ENCODE measurements around the gene NHLH1.
A peak's percentile ranks its signal among the peaks of the same experiment; 100 is the strongest.
"Not testable (repeated sequence)": the region's sequence is repeated elsewhere in the genome, so short reads cannot be mapped to it uniquely, and the experiment has no call there.

Gene NHLH1

DNA sequence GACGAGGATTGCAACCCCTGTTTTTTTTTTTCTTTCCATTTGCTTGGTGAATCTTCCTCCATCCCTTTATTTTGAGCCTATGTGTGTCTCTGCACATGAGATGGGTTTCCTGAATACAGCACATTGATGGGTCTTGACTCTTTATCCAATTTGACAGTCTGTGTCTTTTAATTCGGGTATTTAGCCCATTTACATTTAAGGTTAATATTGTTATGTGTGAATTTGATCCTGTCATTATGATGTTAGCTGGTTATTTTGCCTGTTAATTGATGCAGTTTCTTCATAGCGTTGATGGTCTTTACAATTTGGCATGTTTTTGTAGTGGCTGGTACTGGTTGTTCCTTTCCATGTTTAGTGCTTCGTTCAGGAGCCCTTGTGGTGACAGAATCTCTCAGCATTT lies 21.5 kb downstream of the NHLH1 start:
- DNase-seq: not testable (repeated sequence)

DNA sequence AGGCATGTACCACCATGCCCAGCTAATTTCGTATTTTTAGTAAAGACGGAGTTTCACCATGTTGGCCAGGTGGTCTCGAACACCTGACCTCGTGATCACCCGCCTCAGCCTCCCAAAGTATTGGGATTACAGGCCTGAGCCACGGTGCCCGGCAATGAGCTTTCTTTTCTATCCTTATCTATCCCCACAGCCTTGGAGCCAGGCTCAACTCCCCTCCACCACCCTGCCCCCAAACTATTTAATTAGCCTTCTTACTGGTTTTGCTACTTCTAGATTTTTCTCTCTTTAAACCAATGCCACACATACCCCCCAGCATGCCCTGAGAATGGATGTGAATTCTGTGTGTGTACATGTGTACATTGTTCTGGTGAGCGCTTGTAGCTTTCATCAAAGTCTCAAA lies 27.8 kb downstream of the NHLH1 start:
- no peak for DNase-seq

DNA sequence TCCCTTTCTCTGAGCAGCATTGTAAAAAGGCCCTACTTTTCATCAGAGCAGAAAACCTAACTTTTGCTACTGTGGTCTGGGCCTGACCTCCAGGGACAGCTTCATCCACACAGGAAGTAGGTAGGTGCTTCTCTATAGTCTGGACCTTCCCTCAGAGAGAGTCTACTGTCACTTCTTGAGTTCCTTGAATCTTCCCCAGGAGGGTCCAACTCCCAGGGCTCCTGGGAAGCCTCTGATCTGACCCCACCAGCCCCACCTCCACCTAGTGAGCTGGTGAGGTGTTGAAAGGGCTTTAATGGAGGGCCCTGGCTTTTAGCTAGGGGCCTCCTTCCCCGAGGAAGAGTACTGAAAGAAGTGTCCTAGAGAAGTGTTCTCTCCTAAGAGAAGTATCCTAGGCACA lies 30.8 kb downstream of the NHLH1 start:
- DNase-seq: no peak

DNA sequence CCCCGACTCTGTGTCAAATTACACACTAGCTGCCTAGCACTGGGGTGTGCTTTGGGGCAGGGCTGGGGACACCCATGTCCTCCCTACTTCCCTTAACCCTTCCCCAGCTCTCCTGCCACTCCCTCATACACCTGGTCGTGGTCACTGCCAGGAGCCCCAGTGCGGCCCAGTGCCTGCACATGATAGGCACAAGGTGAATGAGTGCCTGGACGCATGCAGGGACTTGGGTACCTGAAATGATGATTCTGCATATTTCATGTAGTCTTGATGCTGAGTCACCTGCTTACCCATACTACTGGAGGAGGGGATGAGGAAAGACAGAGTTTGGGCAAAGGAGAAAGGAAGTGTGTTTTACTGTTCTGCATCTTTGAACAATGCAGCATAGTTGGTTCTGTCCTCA lies 32.0 kb downstream of the NHLH1 start:
- no peak for DNase-seq

DNA sequence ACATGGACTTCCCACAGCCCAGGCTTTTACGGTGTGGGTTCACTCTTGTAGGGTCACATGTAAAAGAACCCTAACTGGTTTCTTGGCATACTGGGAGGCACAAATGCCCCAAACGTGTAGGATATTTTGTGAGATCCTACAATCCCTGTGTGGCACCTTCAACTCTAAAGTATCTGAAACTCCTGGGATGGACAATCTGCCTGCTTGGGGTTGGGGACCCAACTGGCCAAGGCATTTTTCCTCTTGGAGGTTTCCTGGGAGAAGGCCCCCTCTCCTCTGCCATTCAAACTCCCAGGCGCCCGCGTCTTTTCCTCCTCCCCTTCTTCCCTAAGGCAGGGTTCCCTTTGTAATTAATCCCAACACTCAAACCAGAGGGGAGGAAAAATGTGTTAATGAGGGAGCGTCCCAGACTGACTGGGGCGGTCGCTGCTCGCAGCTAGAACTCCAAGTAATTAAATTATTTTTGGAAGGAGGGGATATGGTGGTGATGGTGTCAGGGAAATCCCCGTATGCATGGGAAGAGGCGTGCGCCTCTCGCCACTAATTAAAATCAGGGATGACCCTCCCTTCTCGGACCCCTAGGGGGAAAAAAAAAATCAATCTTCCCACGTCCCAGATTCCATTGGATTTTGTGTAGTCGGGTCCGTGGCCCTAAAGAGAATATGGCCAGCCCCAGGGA lies 32.8 kb downstream of the NHLH1 start:
- no peak for DNase-seq

DNA sequence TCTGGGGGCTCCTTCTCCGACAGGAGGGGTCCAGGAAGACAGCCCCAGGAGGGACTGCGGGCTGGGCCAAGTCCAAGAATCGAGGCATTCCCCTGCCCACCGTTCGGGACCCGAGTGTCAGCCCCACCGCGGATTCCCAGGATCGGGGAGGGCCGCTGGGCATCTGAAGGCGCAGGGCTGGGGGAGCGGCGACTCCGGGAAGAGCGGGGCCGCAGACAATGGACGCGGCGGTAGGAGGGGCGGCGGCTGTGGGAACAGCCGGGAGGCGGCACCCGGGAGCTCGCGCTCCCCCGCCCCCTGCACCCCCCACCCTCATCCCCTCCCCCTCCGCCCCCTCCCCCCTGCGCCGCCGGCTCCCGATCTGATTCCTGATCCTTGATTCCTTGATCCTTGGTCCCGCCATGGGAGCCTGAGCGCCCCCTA lies 33.4 kb downstream of the NHLH1 start, which contains the start of gene VANGL2:
VANGL2 (plus strand) TSS at position 342 of the 423 bp plus-strand sequence. CDS start 15,274 bp downstream, outside the sequence.
- peak; percentile 75 for DNase-seq

DNA sequence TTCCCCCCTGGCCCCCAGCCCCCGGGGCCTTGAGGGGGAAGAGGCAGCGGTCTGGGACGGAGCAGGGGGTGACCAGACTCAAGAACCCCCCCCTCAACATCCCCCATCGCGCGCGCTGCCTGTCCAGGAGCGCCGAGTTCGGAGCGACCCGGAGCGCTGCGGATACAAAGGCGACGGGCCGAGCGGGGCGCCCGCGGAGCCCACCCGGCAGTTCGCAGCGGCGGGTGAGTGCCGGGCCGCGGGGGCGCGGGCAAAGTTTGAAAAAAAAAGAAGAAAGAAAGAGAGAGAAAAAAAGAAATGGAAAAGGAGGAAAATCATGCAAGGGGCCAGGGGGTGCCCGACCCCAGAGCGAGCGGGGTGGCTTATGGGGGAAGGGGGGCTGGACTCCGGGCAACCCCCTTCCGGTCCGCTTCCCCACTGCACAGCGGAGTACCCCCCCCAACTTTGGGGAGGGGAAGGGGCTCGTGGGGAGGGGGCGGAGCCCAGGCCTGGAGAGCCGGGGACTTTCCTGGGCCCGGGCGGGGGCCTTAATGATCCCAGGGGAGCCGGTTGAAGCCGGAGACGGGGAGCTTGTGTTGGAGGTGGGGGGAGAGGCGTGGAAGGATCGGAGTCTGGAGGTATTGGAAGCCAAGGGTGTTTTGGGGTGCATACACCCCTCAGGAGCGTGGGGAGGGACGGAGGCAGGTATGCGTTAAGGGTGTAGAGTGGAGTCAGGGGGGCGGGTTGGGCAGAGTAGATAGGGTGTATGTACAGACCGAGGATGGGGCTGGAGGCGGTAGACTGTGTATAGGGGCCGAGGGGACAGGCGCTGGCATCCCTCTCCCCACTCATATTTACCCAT lies 34.0 kb downstream of the NHLH1 start:
- DNase-seq: peak; percentile 10

DNA sequence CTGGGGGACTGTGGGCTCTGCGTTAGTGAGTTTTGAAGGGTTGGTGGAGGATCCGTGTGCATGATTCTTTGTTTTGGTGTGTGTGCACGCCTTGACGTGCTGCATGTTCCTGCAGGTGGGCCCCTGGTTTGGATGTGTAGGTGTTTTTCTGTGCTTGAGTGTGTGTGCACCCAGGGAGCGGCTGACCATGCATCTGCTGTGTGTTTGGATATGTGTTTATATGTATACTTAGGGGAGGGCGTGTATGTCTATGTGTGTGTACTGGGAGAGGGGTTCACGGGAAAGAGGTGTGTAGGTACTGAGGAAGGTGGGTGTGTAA lies 34.6 kb downstream of the NHLH1 start:
- DNase-seq: no peak

DNA sequence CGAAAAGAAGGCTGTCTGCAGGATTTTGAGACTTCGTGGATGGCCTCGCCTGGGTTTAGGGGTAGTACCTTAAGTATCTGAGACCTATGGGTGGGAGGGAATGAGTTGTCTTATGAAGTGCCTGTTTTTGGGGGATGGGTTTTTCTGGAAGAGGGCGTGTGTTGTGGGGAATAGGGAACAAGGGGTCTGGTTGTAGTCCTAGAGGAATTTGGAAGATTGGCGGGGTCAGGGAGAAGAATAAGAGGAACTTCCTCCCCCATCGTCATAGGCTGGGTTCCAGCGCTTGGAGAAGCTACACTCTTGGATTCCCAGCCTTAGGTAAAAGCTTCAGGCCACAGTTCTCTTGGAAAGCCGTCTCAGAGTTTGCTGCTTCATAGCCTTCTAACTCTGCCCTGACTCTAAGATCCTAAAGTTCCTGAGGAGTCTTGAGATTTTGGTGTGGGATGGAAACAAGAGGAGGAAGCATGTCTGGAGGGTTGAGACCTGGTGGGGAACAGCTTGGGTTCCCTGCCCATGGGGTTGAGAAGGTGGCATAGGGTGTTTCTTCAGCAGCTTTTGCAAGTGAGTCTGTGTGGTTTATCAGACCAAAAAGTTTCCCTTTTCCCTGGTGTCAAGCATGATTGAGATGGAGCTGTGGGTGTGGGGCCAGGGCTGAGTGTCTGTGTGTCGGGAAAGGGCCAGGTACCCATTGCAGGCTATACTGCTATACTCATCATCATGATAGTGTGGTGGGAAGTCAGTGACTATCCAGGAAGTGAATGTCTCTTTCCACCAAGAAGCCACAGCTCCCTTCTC lies 35.3 kb downstream of the NHLH1 start:
- no peak for DNase-seq

DNA sequence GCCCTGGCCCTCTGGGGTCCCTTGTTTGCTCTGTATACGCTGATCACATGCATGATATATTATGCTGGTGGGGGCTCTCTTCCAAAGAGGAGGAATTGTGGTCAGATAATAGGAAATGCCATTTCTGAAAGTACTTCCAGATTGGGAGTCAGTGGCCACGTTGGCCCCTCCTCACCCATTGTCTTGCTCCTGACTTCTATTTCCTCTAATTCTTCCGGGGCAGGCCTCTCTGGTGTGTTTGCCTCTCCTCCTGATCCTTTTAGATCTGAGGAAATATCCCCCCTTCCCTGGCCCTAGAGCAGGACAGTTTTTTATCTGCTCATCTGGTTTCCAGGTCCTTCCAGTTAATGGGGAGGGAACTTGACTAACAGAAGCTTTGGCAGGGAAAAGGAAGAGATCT lies 36.4 kb downstream of the NHLH1 start:
- no peak for DNase-seq

DNA sequence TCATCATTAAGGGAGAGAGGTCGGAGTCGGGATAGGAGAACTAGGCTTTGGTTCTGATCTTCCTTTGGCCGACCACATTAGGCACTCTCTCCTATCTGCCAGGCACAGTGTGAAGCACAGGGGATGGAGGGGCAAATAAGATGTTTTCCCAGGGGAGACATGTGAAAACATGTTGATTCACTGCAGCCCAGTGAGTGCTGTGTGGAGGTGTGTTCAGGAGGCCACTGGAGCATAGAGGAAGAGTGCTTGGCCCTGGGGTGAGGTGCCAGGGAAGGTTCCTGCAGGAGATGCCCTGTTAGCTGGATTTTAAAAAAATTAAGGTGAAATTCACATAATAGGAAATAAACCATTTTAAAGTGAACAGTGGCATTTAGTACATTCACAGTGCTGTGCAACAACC lies 37.2 kb downstream of the NHLH1 start:
- DNase-seq: no peak

DNA sequence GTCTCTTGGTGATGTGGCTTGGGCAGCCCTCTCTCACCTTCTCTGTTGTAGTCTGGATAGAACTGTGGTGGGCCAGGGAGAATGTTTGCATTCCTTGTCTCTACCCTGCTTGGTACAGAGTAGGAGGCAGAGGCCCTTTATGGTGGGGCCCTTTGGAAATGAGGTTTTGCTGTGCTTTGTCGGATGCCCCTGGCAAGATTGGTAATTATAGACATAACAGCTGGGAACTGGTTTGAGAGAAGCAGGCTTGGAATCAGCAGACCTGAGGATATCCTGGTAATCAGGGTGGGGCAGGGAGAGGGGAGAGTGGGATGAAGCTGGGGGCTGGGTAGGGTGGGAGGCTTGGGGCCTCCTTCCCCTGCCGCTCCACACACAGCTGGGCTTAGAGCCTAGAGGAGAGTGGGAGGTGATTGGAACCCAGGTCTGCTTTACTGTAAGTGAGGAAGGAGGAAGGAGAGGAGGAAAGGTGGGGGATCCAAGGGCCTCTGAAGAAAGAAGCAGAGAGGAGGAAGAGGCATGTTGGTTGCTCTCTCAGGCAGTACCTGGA lies 38.5 kb downstream of the NHLH1 start:
- DNase-seq: no peak

DNA sequence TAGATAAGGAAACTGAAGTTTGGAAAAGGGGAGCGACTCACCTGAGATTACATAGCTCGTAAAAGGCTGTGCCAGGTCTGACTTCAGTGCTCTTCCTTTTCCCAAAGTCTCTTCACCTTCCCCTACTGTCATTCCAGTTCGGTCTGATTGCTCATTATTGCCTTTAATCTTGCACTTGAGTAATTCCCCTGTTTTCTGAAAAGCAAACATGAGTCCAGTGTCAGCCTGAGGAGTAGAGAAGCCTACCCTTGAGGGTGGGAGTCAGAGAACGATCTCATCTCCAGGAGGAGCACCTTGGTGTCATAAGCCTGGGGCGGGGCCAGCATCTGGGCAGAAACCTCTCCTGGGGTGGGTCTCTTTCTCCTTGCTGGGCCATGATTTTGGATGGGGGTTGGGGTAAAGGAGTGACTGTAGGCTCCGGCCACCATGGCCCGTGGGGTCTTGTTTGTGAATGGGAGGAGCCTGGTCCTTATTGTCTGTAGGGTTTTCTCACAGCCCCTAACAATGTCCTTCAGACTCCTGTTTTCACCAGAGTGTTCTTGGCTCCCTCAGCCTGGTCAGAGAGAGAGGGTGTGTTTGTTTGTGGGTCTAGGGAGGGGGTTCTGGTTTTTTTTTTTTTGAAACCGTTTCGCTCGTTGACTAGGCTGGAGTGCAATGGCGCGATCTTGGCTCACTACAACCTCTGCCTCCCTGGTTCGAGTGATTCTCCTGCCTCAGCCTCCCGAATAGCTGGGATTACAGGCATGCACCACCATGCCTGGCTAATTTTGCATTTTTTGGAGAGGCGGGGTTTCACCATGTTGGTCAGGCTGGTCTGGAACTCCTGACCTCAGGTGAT lies 39.5 kb downstream of the NHLH1 start:
- DNase-seq: no peak

DNA sequence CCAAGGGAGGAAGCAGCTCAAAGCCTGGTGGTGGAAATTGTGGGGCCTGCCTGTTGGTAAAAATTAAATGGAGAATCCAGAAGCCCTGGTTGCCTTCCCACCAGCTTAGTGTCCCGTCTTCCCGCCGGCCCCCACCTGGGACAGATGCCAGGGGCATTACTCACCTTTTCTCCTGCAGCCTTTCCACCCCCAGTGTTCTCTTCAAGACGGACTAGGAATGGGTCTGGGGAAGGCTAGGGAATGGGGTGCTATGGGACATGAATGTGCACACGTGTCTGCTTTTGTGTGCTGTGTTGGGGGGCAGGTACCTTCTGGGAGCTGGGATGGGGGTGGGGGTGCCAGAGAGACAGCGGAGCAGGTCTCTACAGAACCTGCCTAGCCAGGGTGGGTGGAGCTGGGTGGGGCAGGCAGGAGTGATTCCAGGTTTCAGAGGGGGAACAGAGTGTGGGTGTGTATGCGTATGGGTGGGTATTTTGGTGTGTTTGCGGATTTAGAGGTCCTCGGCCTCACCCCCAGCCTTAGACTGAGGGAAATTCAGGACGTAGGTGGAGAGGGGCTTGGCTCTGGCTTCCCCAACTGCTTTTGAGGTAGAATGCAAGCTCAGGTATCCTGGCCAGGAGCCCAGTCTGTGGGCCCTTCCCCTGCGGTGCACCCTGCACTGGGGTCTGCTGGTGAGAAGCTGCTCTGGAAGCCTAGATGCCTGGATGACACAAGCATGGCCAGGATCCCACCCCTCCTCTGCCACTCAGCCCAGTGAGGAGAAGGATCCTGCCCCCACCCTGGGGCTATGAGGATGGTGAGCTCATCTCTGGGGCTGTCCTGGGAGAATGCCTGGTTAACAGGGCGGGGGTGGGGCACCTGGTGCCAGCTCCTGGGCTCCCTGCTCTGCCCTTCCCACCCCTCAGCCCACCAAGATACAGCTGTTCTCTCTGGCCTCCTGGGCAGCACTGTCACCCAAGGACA lies 41.2 kb downstream of the NHLH1 start:
- peak; percentile 39 for DNase-seq

DNA sequence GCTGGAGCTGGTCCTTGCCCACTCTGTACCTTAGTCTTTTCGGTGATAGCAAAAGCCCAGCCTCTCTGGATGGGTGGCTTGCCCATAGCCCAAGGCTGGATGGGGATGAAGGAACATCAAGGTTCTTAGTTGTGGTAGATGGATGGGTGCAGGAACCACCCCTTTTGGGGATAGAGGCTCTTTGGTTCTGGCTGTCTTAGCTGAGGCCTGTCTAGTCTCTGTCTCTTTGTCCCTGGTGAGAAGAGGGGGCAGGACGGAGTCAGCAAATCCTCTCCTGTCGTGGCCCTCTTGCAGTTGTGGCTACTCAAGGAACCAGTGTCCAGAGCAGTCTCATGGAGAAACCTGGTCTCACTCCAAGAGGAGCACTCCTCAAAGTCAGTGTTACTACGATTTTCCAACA lies 42.0 kb downstream of the NHLH1 start:
- DNase-seq: no peak

DNA sequence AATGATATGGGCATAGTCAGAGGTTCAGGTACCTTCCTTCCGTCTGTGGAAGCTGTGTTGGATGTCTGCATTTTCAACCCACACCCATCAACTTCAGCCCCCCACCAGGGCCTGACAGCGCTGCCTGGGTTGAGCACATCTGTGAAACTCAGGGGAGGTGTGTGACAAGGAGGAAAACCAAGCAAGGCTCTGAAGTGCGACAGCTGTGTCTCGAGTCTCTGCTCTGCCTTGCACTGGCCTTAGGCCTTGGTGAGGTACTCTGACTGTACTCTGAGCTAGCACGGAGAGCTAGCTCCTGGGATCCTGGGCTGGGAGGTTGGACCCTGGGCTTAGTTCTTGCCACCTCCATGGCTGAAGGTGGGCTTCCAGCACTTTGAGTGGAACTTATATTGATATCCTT lies 42.6 kb downstream of the NHLH1 start:
- no peak for DNase-seq

DNA sequence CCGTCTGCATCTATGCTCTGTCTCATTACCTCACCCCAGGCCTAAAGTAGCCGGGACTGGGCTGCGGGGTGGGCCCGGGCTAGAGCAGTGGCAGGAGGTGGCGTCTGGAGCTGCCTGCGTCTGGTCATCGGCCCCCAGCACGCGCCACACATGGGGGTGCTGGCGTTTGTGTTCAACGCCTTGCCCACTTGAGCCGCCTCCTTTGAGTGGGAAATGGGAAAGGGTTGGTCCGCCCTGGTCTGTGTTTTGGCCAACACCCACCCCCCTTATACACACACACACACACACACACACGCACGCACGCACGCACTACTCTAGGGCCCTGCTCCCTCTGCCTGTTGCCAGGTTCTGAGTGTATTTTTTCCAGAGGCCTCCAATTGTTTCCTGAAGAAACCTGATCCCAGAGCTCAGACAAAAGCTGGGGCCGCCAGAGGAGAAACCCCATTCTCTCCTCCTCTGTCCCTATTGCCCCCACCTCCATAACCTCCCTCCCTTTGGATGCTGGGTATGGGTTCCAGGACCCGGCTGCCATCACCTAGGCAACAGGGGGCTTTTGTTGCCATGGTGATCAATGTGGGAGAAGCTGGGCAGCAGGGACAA lies 43.6 kb downstream of the NHLH1 start:
- DNase-seq: peak; percentile 40

DNA sequence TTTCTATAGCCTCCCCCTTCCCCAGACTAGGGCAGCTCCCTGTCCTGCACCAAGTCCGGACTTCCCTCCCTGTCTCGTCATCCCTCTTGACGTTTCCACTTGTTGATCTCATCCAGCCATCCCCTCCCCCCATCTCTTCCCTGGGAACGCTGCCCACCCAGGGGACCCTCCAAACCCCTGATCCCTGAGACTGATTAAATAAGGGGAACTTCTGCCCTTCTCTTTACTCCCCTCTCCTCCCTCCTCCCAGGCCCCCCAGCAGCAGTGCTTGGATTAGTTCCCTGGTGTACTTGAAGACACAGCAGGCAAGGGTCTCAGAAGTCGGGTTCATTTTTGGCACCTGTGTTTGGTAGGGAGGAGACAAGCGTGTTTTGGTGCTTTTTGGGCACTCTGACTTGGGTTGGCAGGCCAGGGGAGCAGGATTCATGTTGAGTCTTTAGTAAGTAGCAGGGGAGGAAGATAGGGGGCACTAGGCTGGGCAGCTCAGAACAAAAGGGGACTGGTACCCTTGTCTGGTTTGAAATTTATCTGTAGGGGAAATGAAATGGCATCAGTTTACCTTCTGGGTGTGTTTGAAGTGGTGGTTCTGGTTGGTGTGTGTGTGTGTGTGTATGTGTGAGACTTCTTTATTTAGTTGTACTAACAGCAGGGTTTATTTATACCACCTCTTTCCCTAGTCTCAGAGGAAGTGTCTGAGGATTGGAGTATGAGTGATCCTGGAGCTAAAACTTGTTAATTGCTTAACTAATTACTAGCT lies 44.6 kb downstream of the NHLH1 start:
- DNase-seq: no peak

DNA sequence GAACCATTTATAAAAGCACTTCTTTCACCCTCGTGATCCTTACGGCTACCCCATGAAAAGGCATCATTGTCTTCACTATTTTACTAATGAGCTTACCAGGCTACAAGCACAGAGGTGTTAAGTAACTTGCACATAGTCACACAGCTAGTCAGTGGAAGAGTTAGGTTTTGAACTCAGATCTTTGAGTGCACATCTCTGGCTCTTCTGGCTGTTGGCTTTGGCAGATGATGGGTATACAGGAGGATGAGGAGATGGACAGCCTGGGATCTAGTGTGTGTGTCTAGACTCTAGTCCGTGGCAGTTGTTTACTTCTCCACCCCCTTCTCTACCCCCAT lies 45.1 kb downstream of the NHLH1 start:
- no peak for DNase-seq

DNA sequence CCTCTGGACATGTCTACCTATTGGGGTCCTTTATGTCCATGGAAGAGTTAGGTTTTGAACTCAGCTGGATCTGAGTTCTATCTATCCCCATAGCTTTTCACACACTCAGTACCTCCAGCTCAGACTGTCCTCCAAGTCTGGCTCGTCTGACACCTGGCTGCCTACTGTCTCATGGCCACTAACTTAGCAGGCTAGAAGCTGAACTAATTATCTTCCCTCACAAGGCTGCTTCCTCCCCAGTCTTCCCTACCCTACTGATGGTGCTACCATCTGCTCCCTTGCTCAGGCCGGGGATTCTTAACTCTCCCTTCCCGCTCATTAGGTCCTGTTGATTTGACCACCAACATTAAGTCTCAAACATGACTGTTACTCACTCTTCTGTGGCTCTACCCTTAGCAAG lies 46.8 kb downstream of the NHLH1 start:
- no peak for DNase-seq
